Ishikawa (cell line): Measurements from ENCODE around the gene SERF2.

Source experiments
- EP300 ChIP-seq: IDR thresholded peaks from 2 replicates; pipeline ENCODE4 v1.6.1; 2012; ENCODE audit warnings: borderline replicate concordance
- RAD21 ChIP-seq: IDR thresholded peaks from 2 replicates; pipeline ENCODE4 v1.6.1; 2012; ENCODE audit warnings: low read depth
- REST ChIP-seq: IDR thresholded peaks from 2 replicates; pipeline ENCODE4 v1.6.1; 2012; ENCODE audit warnings: low read depth, mild to moderate bottlenecking
- TAF1 ChIP-seq: IDR thresholded peaks from 2 replicates; pipeline ENCODE4 v1.6.1; 2012; ENCODE audit warnings: low read depth, mild to moderate bottlenecking
- TCF12 ChIP-seq: IDR thresholded peaks from 2 replicates; pipeline ENCODE4 v1.6.1; 2012; ENCODE audit warnings: low read depth

GRCh38 chr15:43793647-43794046, 1.5 kb downstream of the SERF2 start:
- TF ChIP-seq TCF12 (no peak), TAF1 (no peak), RAD21 (no peak), REST (no peak), EP300 (no peak)
